Small intestine (tissue), 7 donors: ENCODE data around the gene PZP. TPM values are rescaled to one million over a fixed set of nuclear protein-coding genes. Genes with fewer than 3 reads are reported as not detected.
"Not testable (repeated sequence)": the region's sequence is repeated elsewhere in the genome, so short reads cannot be mapped to it uniquely, and the experiment has no call there.

Experiments
- DNase-seq, 2 donors: peaks; one replicate each; pipeline versions ENCODE4 v3.0.0 to v3.0.0-alpha.2; 2013
- FAIRE-seq: peaks from 2 replicates; lab custom pipeline; 2012; peaks lifted over from hg19 to GRCh38; lab: Jason Lieb, UNC
- H3K27ac ChIP-seq, 3 donors: one replicate each; pipeline ENCODE4 v1.5.1; 2013; ENCODE audit warnings: low read length in 2 of 3, mild to moderate bottlenecking in 2 of 3, control low read depth in 1 of 3, inconsistent platforms in 1 of 3, low read depth in 1 of 3, moderate library complexity in 1 of 3
- H3K27me3 ChIP-seq, 3 donors: one replicate each; pipeline ENCODE4 v1.6.1; 2013; ENCODE audit warnings: low read length in 3 of 3, inconsistent platforms in 1 of 3; ENCODE audit not compliant: control insufficient read depth in 3 of 3, insufficient read depth in 3 of 3
- H3K36me3 ChIP-seq, 3 donors: one replicate each; pipeline ENCODE4 v1.6.1; 2013; ENCODE audit warnings: low read length in 3 of 3, inconsistent platforms in 1 of 3, low read depth in 1 of 3, mild to moderate bottlenecking in 1 of 3, moderate library complexity in 1 of 3; ENCODE audit not compliant: control insufficient read depth in 3 of 3, insufficient read depth in 2 of 3
- H3K4me1 ChIP-seq, 3 donors: one replicate each; pipeline ENCODE4 v1.6.1; 2013; ENCODE audit warnings: low read length in 2 of 3, inconsistent platforms in 1 of 3, low read depth in 1 of 3, mild to moderate bottlenecking in 1 of 3, moderate library complexity in 1 of 3; ENCODE audit not compliant: control insufficient read depth in 3 of 3, insufficient read depth in 2 of 3
- H3K4me3 ChIP-seq, 3 donors: one replicate each; pipeline ENCODE4 v1.5.1; 2013; ENCODE audit warnings: low read length in 3 of 3, control low read depth in 1 of 3, inconsistent platforms in 1 of 3, low read depth in 1 of 3, mild to moderate bottlenecking in 1 of 3, moderate library complexity in 1 of 3
- H3K9me3 ChIP-seq, 2 donors: one replicate each; pipeline ENCODE4 v1.6.1; 2013; ENCODE audit warnings: low read depth in 1 of 2, low read length in 1 of 2; ENCODE audit not compliant: control insufficient read depth in 2 of 2, insufficient read depth in 1 of 2
- WGBS, 3 donors: extraction: QIAGEN DNeasy Blood & Tissue Kit; methylation state at CpG; one replicate each; pipeline ENCODE4 v1.1.7; 2013; 5-methylcytosine and 5-hydroxymethylcytosine counted together
- polyA plus RNA-seq, 4 donors: library from polyadenylated mRNA; stranded (reverse) in 3 of 4; unstranded in 1 of 4; fragments of 200-250 nt in 3 of 4; fragments of 120-200 nt in 1 of 4; gene quantifications; one replicate each; pipeline versions ENCODE4 v1.2.1 to v1.2.3, GENCODE V29; 2013
- donor health status: healthy with polysubstance abuse.
- donor health status: control.
- donor health status: control.
- donor health status: Bipolar disorder and iron deficiency.
- donor health status: healthy.

The PZP gene
- polyA plus RNA-seq, 4 donors, result 0.06 to 0.16 TPM; not detected in 2

GRCh38 chr12:9143929-9144729, 64.1 kb downstream of the PZP start:
- no peak for FAIRE-seq
- H3K27me3 ChIP-seq, result no peaks in the 10 kb centered on the region
- DNase-seq, result no peak
- 81 to 93% (median 82%) methylated on average over 3 of the region's 3 CpGs for WGBS, 3 donors
- no peaks in the 10 kb centered on the region for H3K36me3 ChIP-seq
- H3K9me3 ChIP-seq, result peaks cover 2 to 18% of the 10 kb centered on the region in 2 donors
- no peak overlapping the region for H3K4me3 ChIP-seq
- no peaks in the 10 kb centered on the region for H3K4me1 ChIP-seq
- no peak overlapping the region for H3K27ac ChIP-seq

- Histone ChIP-seq H3K27ac (no peak overlapping the region), H3K36me3 (no peaks in the 10 kb centered on the region), H3K27me3 (no peaks in the 10 kb centered on the region), H3K9me3 (peaks cover 2 to 18% of the 10 kb centered on the region in 2 donors), H3K4me1 (no peaks in the 10 kb centered on the region), H3K4me3 (no peak overlapping the region)
- DNase-seq (no peak), FAIRE-seq (no peak)
- 52 to 63% (median 60%) methylated on average over 2 of the region's 2 CpGs for WGBS, 3 donors
Observed at GRCh38 chr12:9143137-9143536, 65.1 kb downstream of the PZP start.

GRCh38 chr12:9139588-9140290, 68.5 kb downstream of the PZP start:
- not testable (repeated sequence) for H3K27me3 ChIP-seq, H3K36me3 ChIP-seq, H3K27ac ChIP-seq, H3K4me3 ChIP-seq, DNase-seq, H3K4me1 ChIP-seq
- 37 to 52% (median 48%) methylated on average over 2 of the region's 2 CpGs for WGBS, 3 donors
- FAIRE-seq, result peak; percentile 77
- peaks cover 2 to 19% of the 10 kb centered on the region in 2 donors for H3K9me3 ChIP-seq

- Histone ChIP-seq H3K27ac (no peak overlapping the region), H3K36me3 (no peaks in the 10 kb centered on the region)
Observed at GRCh38 chr12:9135903-9136310, 72.3 kb downstream of the PZP start.

GRCh38 chr12:9134981-9135628, 73.1 kb downstream of the PZP start:
- peak; percentile 1 to 21 for DNase-seq
- 75 to 90% (median 80%) methylated on average over 16 of the region's 16 CpGs for WGBS, 3 donors
- H3K4me1 ChIP-seq, result peaks cover 0 to 13% (median 0%) of the 10 kb centered on the region in 3 donors
- no peaks in the 10 kb centered on the region for H3K27me3 ChIP-seq
- peak overlapping the region in 2 of 3 donors; percentile 32 to 68 for H3K27ac ChIP-seq
- FAIRE-seq, result no peak
- H3K36me3 ChIP-seq, result no peaks in the 10 kb centered on the region
- peaks cover 0 to 3% of the 10 kb centered on the region in 2 donors for H3K9me3 ChIP-seq
- no peak overlapping the region for H3K4me3 ChIP-seq

More at GRCh38 chr12:9135903-9136310, 72.3 kb downstream of the PZP start:
- H3K4me1 ChIP-seq, result peaks cover 0 to 13% (median 0%) of the 10 kb centered on the region in 3 donors
- no peak overlapping the region for H3K4me3 ChIP-seq
- 65 to 82% (median 68%) methylated on average over 5 of the region's 5 CpGs for WGBS, 3 donors
- FAIRE-seq (no peak), DNase-seq (no peak)
- H3K9me3 ChIP-seq, result peaks cover 0 to 3% of the 10 kb centered on the region in 2 donors
- H3K27me3 ChIP-seq, result no peaks in the 10 kb centered on the region

GRCh38 chr12:9133216-9133916, 74.8 kb downstream of the PZP start:
- Histone ChIP-seq H3K4me3 (no peak overlapping the region), H3K4me1 (peaks cover 0 to 13% (median 0%) of the 10 kb centered on the region in 3 donors), H3K27me3 (no peaks in the 10 kb centered on the region), H3K9me3 (peaks cover 0 to 5% of the 10 kb centered on the region in 2 donors), H3K27ac (peak overlapping the region in 1 of 3 donors; percentile 57), H3K36me3 (no peaks in the 10 kb centered on the region)
- 38 to 93% (median 85%) methylated on average over 1 of the region's 1 CpG for WGBS, 3 donors
- DNase-seq (no peak), FAIRE-seq (no peak)

GRCh38 chr12:9132008-9132535, 76.1 kb downstream of the PZP start:
- WGBS, 3 donors, result 5 to 30% (median 11%) methylated on average over 1 of the region's 1 CpG
- FAIRE-seq (no peak), DNase-seq (peak; percentile 43 to 86)
- Histone ChIP-seq H3K36me3 (no peaks in the 10 kb centered on the region), H3K4me3 (no peak overlapping the region), H3K4me1 (peaks cover 0 to 13% (median 0%) of the 10 kb centered on the region in 3 donors), H3K27me3 (no peaks in the 10 kb centered on the region), H3K27ac (peak overlapping the region in 1 of 3 donors; percentile 57), H3K9me3 (peaks cover 0 to 17% of the 10 kb centered on the region in 2 donors)
